H1 (cell line): ENCODE data around the gene JMJD1C. TPM values are rescaled to one million over a fixed set of nuclear protein-coding genes. Genes with fewer than 3 reads are reported as not detected.

Experiments
- CTCF ChIA-PET: fragments of 300-600 bp; sonication (Branson Sonifier 250); formaldehyde crosslinking; loops from one replicate; lab custom pipeline; 2021; ENCODE audit not compliant: partially characterized antibody; lab: Charles Lee
- POLR2A ChIA-PET: fragments of 300-600 bp; sonication (Branson Sonifier 250); formaldehyde crosslinking; loops from one replicate; lab custom pipeline; 2021; ENCODE audit warnings: inconsistent platforms; ENCODE audit not compliant: partially characterized antibody; lab: Charles Lee
- DNase-seq, 2 experiments: peaks; one replicate each; pipeline versions ENCODE4 v3.0.0 to v3.0.0-alpha.2; 2010 to 2022; ENCODE audit warnings: low spot score in 2 of 2, low read depth in 1 of 2, mixed read lengths in 1 of 2
- FAIRE-seq: peaks from 2 replicates; lab custom pipeline; 2011; peaks lifted over from hg19 to GRCh38; lab: Jason Lieb, UNC
- H2AFZ ChIP-seq: 2 replicates; pipeline ENCODE4 v1.8.1; 2012; ENCODE audit warnings: low read length, inconsistent platforms
- H2AK5ac ChIP-seq: 2 replicates; pipeline ENCODE4 v1.6.1; 2013; ENCODE audit warnings: low read depth, low read length
- H2BK120ac ChIP-seq: replicated peaks from 2 replicates; pipeline ENCODE3; 2013; ENCODE audit warnings: low read depth, low read length, inconsistent platforms
- H2BK12ac ChIP-seq: 2 replicates; pipeline ENCODE4 v1.6.1; 2013; ENCODE audit warnings: low read depth, low read length
- H2BK15ac ChIP-seq: 2 replicates; pipeline ENCODE4 v1.6.1; 2013; ENCODE audit warnings: low read length
- H2BK20ac ChIP-seq: 2 replicates; pipeline ENCODE4 v1.6.1; 2013; ENCODE audit warnings: low read length
- H2BK5ac ChIP-seq: 2 replicates; pipeline ENCODE4 v1.6.1; 2013; ENCODE audit warnings: low read depth, low read length
- H3K14ac ChIP-seq: 2 replicates; pipeline ENCODE4 v1.6.1; 2013; ENCODE audit warnings: inconsistent platforms; ENCODE audit not compliant: insufficient read length
- H3K18ac ChIP-seq: 2 replicates; pipeline ENCODE4 v1.6.1; 2013; ENCODE audit warnings: low read length; ENCODE audit errors: extremely low read depth
- H3K23ac ChIP-seq: 2 replicates; pipeline ENCODE4 v1.6.1; 2013; ENCODE audit warnings: inconsistent platforms; ENCODE audit not compliant: insufficient read length
- H3K23me2 ChIP-seq: 2 replicates; pipeline ENCODE4 v1.6.1; 2013; ENCODE audit warnings: low read depth, low read length
- H3K27ac ChIP-seq: 2 replicates; pipeline ENCODE4 v1.6.1; 2011; ENCODE audit warnings: low read depth, low read length, inconsistent platforms
- H3K27me3 ChIP-seq, 4 experiments: replicated peaks in 1 of 4; 1 replicate in 1 of 4; 2 replicates in 3 of 4; pipeline versions ENCODE4 v1.6.1 to v1.8.1; 2011 to 2013; ENCODE audit warnings: low read length in 3 of 4, mild to moderate bottlenecking in 3 of 4, inconsistent platforms in 2 of 4, mixed read lengths in 2 of 4, moderate library complexity in 1 of 4; ENCODE audit not compliant: control insufficient read depth in 3 of 4, insufficient read depth in 3 of 4; ENCODE audit errors: extremely low read depth in 1 of 4
- H3K36me3 ChIP-seq, 4 experiments: 2 replicates each; pipeline versions ENCODE4 v1.6.1 to v1.8.1; 2011 to 2013; ENCODE audit warnings: mild to moderate bottlenecking in 4 of 4, low read length in 3 of 4, moderate library complexity in 2 of 4, control low read depth in 1 of 4, inconsistent platforms in 1 of 4; ENCODE audit not compliant: insufficient read depth in 4 of 4, control insufficient read depth in 2 of 4
- H3K4ac ChIP-seq: replicated peaks from 2 replicates; pipeline ENCODE3; 2013; ENCODE audit warnings: low read length, low read depth, mixed read lengths, inconsistent platforms; ENCODE audit not compliant: insufficient read length
- H3K4me1 ChIP-seq, 4 experiments: replicated peaks in 1 of 4; 1 replicate in 1 of 4; 2 replicates in 3 of 4; pipeline versions ENCODE4 v1.6.1 to v1.8.1; 2011 to 2013; ENCODE audit warnings: low read length in 3 of 4, inconsistent platforms in 2 of 4, mixed read lengths in 1 of 4; ENCODE audit not compliant: insufficient read depth in 4 of 4, control insufficient read depth in 3 of 4
- H3K4me2 ChIP-seq, 2 experiments: 2 replicates each; pipeline versions ENCODE4 v1.6.1 to v1.8.1; 2011 to 2013; ENCODE audit warnings: low read depth in 2 of 2, low read length in 2 of 2, control low read depth in 1 of 2, inconsistent platforms in 1 of 2, mild to moderate bottlenecking in 1 of 2; ENCODE audit not compliant: insufficient read depth in 1 of 2
- H3K4me3 ChIP-seq, 4 experiments: fragments of 200-600, 300-600 bp in 1 of 4; sonication (generic), shearing (Covaris generic), sonication (Bioruptor Twin) in 1 of 4; 2 replicates each; pipeline versions ENCODE4 v1.5.1 to v1.8.1; 2011 to 2016; ENCODE audit warnings: low read length in 4 of 4, low read depth in 3 of 4, control low read depth in 2 of 4, inconsistent platforms in 2 of 4, mild to moderate bottlenecking in 2 of 4, mixed read lengths in 1 of 4, moderate library complexity in 1 of 4; ENCODE audit not compliant: insufficient read depth in 2 of 4; ENCODE audit errors: extremely low read depth in 1 of 4
- H3K56ac ChIP-seq: replicated peaks from 2 replicates; pipeline ENCODE3; 2013; ENCODE audit warnings: low read depth, mild to moderate bottlenecking, mixed read lengths, low read length, inconsistent platforms; ENCODE audit not compliant: insufficient read length
- H3K79me1 ChIP-seq: 2 replicates; pipeline ENCODE4 v1.6.1; 2013; ENCODE audit warnings: low read depth, low read length, control low read depth
- H3K79me2 ChIP-seq, 2 experiments: 2 replicates each; pipeline versions ENCODE4 v1.6.1 to v1.8.1; 2012 to 2013; ENCODE audit warnings: low read length in 2 of 2, mild to moderate bottlenecking in 2 of 2, inconsistent platforms in 1 of 2; ENCODE audit not compliant: insufficient read depth in 2 of 2, control insufficient read depth in 1 of 2
- H3K9ac ChIP-seq, 4 experiments: replicated peaks in 1 of 4; 1 replicate in 1 of 4; 2 replicates in 3 of 4; pipeline versions ENCODE4 v1.6.1 to v1.8.1; 2011 to 2013; ENCODE audit warnings: low read depth in 3 of 4, low read length in 3 of 4, control low read depth in 2 of 4, mild to moderate bottlenecking in 2 of 4, moderate library complexity in 2 of 4, inconsistent platforms in 1 of 4; ENCODE audit errors: extremely low read depth in 1 of 4
- H3K9me3 ChIP-seq, 2 experiments: 2 replicates each; pipeline versions ENCODE4 v1.6.1 to v1.8.1; 2012 to 2013; ENCODE audit warnings: mild to moderate bottlenecking in 2 of 2, moderate library complexity in 2 of 2, control low read depth in 1 of 2, inconsistent platforms in 1 of 2, low read depth in 1 of 2, low read length in 1 of 2, mixed read lengths in 1 of 2; ENCODE audit not compliant: insufficient read depth in 2 of 2
- H4K20me1 ChIP-seq, 2 experiments: replicated peaks in 1 of 2; 2 replicates each; pipeline versions ENCODE3 to v1.8.1; 2011 to 2013; ENCODE audit warnings: inconsistent platforms in 2 of 2, low read length in 2 of 2, mild to moderate bottlenecking in 1 of 2; ENCODE audit not compliant: insufficient read depth in 2 of 2, control insufficient read depth in 1 of 2
- H4K5ac ChIP-seq: 2 replicates; pipeline ENCODE4 v1.6.1; 2013; ENCODE audit warnings: low read length, low read depth, mixed read lengths, inconsistent platforms; ENCODE audit not compliant: insufficient read length
- H4K8ac ChIP-seq: 2 replicates; pipeline ENCODE4 v1.8.0; 2013; ENCODE audit warnings: mild to moderate bottlenecking, moderate library complexity, low read length, inconsistent platforms; ENCODE audit not compliant: insufficient read depth; ENCODE audit errors: extremely low read depth
- H4K91ac ChIP-seq: replicated peaks from 2 replicates; pipeline ENCODE3; 2013; ENCODE audit warnings: low read length, mixed read lengths, inconsistent platforms; ENCODE audit not compliant: insufficient read length
- JUN ChIP-seq: IDR thresholded peaks from 2 replicates; pipeline ENCODE4 v1.6.1; 2011; ENCODE audit warnings: low read depth, mild to moderate bottlenecking, improper control_type of control experiment, low read length
- NRF1 ChIP-seq: IDR thresholded peaks from 2 replicates; pipeline ENCODE4 v1.6.1; 2011; ENCODE audit warnings: mild to moderate bottlenecking, low read depth, low read length, improper control_type of control experiment
- POLR2A ChIP-seq, 2 experiments: IDR thresholded peaks; 1 replicate in 1 of 2; 2 replicates in 1 of 2; pipeline ENCODE4 v1.6.1; 2011; ENCODE audit warnings: low read depth in 2 of 2, low read length in 2 of 2, mild to moderate bottlenecking in 2 of 2; ENCODE audit errors: control extremely low read depth in 1 of 2
- POU5F1 ChIP-seq: IDR thresholded peaks from 2 replicates; pipeline ENCODE4 v1.6.1; 2011; ENCODE audit warnings: low read depth, mild to moderate bottlenecking, low read length, moderate library complexity
- SP1 ChIP-seq: IDR thresholded peaks from 2 replicates; pipeline ENCODE4 v1.6.1; 2011; ENCODE audit warnings: low read depth, low read length
- SP2 ChIP-seq: IDR thresholded peaks from 2 replicates; pipeline ENCODE4 v1.6.1; 2012; ENCODE audit warnings: mild to moderate bottlenecking, low read length, inconsistent platforms
- TCF12 ChIP-seq: IDR thresholded peaks from 2 replicates; pipeline ENCODE4 v1.6.1; 2011; ENCODE audit warnings: low read depth, mild to moderate bottlenecking, low read length
- polyA plus RNA-seq, 7 experiments: library from polyadenylated mRNA; depleted of rRNA in 3 of 7; stranded (reverse) in 5 of 7; unstranded in 2 of 7; fragments of >200 nt in 5 of 7; fragments of 200-250 nt in 2 of 7; gene quantifications; 1 replicate in 5 of 7; 2 replicates in 1 of 7; 4 replicates in 1 of 7; pipeline versions ENCODE4 v1.2.1 to v1.2.3, GENCODE V29; 2011 to 2013; ENCODE audit warnings: missing spikeins in 2 of 7, mixed read lengths in 2 of 7
- total RNA-seq: library from RNA; stranded (reverse); fragmentation: NEBNext Ultra II Directional; extraction: Animal tissue kit (Norgen Biotek cat#: 25700); gene quantifications from 2 replicates; pipeline ENCODE4 v1.2.1, GENCODE V29; 2021
- TF ChIP-seq, protein P1 (sequence below): IDR thresholded peaks from 2 replicates; pipeline ENCODE4 v1.6.1; 2012; ENCODE audit warnings: inconsistent platforms
- TF ChIP-seq, protein P2 (sequence below): IDR thresholded peaks from 2 replicates; pipeline ENCODE4 v1.6.1; 2012; ENCODE audit warnings: low read length, inconsistent platforms

Gene JMJD1C
- total and polyA plus RNA-seq, 2 of the 8 experiments (the other 6 are each of a cell fraction or from before 2014, with no cell fraction given), result 54.5 to 210 TPM

DNA sequence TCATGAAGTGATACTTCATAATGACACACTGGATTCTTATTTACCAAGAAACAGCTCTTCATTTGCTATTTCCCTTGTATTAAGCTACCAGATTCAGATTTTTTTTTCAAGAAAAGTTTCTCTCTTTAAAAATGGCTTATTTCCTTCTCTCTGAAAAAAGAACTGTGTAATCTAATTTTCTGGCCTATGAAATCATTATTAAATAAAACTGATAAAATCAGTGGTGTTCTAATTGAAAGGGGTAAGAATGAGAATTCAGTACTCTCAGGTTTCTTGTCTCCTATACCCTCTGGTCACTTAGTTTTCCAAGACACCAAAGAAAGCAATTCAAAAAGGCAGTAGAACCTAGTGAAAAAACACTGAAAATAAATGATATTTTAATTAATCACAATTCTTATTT, 10.3 kb downstream of the JMJD1C start:
- Histone ChIP-seq H2BK12ac (no peak overlapping the region), H2AFZ (no peak overlapping the region), H3K14ac (no peak overlapping the region), H3K9ac (no peak overlapping the region), H3K23ac (no peak overlapping the region), H2BK15ac (no peak overlapping the region), H3K4me2 (no peak overlapping the region), H3K27me3 (no peaks in the 10 kb centered on the region), H4K8ac (no peak overlapping the region), H4K20me1 (peaks cover 0 to 4% of the 10 kb centered on the region in 2 experiments), H3K4me3 (no peak overlapping the region), H3K23me2 (no peaks in the 10 kb centered on the region), H2BK120ac (no peak overlapping the region), H3K79me2 (peaks cover 0 to 88% of the 10 kb centered on the region in 2 experiments; a peak in 3 of 4 replicates), H4K5ac (no peak overlapping the region), H2AK5ac (no peak overlapping the region), H2BK5ac (no peak overlapping the region), H3K36me3 (no peaks in the 10 kb centered on the region), H3K79me1 (peaks cover 4% of the 10 kb centered on the region; the same call in 1 of the 2 replicates), H2BK20ac (no peak overlapping the region), H3K18ac (no peak overlapping the region), H3K4me1 (0 out of 7 replicates have a peak, but pooled peaks cover 0 to 3% (median 0%) of the 10 kb centered on the region in 4 experiments), H3K56ac (no peak overlapping the region), H3K9me3 (no peaks in the 10 kb centered on the region), H3K4ac (no peak overlapping the region), H4K91ac (no peak overlapping the region), H3K27ac (no peak overlapping the region)
- ChIA-PET CTCF (interaction anchor here (1.7 to 2.0 kb wide), 2 partner anchors 10 to 94 kb away, joined by 4 to 9 read pairs; partner anchors contain the start of gene JMJD1C), POLR2A (interaction anchor here (0.5 to 1.4 kb wide), 2 partner anchors 44 to 187 kb away, joined by 3 to 4 read pairs; no protein-coding TSS in a partner anchor)
- TF ChIP-seq, protein P1, sequence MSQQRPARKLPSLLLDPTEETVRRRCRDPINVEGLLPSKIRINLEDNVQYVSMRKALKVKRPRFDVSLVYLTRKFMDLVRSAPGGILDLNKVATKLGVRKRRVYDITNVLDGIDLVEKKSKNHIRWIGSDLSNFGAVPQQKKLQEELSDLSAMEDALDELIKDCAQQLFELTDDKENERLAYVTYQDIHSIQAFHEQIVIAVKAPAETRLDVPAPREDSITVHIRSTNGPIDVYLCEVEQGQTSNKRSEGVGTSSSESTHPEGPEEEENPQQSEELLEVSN, result no peak
- no peak for TF ChIP-seq POLR2A (IDR thresholded peaks at IDR 0.05; ENCODE audit: control extremely low read depth in 1 of 2, low read depth in 2 of 2, low read length in 2 of 2)
- TF ChIP-seq POU5F1, result no peak
- TF ChIP-seq, protein P2, sequence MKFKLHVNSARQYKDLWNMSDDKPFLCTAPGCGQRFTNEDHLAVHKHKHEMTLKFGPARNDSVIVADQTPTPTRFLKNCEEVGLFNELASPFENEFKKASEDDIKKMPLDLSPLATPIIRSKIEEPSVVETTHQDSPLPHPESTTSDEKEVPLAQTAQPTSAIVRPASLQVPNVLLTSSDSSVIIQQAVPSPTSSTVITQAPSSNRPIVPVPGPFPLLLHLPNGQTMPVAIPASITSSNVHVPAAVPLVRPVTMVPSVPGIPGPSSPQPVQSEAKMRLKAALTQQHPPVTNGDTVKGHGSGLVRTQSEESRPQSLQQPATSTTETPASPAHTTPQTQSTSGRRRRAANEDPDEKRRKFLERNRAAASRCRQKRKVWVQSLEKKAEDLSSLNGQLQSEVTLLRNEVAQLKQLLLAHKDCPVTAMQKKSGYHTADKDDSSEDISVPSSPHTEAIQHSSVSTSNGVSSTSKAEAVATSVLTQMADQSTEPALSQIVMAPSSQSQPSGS, result no peak
- no peak for TF ChIP-seq TCF12
- TF ChIP-seq SP1, result no peak
- TF ChIP-seq NRF1, result no peak
- TF ChIP-seq SP2, result no peak
- TF ChIP-seq JUN, result no peak
- no peak for FAIRE-seq
- no peak for DNase-seq
